K562 (cell line): ENCODE measurements around the gene IRF9. TPM values are rescaled to one million over a fixed set of nuclear protein-coding genes. Genes with fewer than 3 reads are reported as not detected.
A peak's percentile ranks its signal among the peaks of the same experiment; 100 is the strongest.

Source experiments
- ATAC-seq: fragments of 200-7000 bp; cut with Tn5 transposase; 3 replicates; pipeline ENCODE4 v1.9.1; 2020; ENCODE audit warnings: moderate library complexity
- BruUV-seq: library from RNA; stranded (reverse); fragments of 400-500 nt; replicated peaks from 2 replicates; lab custom pipeline; 2021; lab: Mats Ljungman, UMichigan
- CTCF ChIA-PET: fragments of 300-600 bp; formaldehyde crosslinking; extraction: SDS; loops from one replicate; lab custom pipeline; 2021; ENCODE audit warnings: low intra/inter-chr PET ratio; lab: Yijun Ruan, JAX
- POLR2A ChIA-PET: fragments of 300-600, 350-650 bp; sonication (Branson Sonifier 250); formaldehyde crosslinking; extraction: SDS; loops from one replicate; lab custom pipeline; 2021; ENCODE audit warnings: antibody characterized with exemption, inconsistent platforms; lab: Yijun Ruan, JAX
- DNase-seq, 4 experiments: peaks; one replicate each; pipeline versions ENCODE4 v3.0.0 to v3.0.0-alpha.2; 2011 to 2018; ENCODE audit warnings: low spot score in 3 of 4, mixed read lengths in 3 of 4; ENCODE audit errors: extremely low read depth in 1 of 4
- FAIRE-seq: peaks from 2 replicates; lab custom pipeline; 2011; peaks lifted over from hg19 to GRCh38; lab: Jason Lieb, UNC
- H2AFZ ChIP-seq: 2 replicates; pipeline ENCODE4 v1.6.0; 2011; ENCODE audit warnings: low read depth, low read length, control low read depth, inconsistent platforms
- H3K27ac ChIP-seq: fragments of 200-600 bp; 3 replicates; pipeline ENCODE4 v1.8.0; 2011; ENCODE audit warnings: low read depth, mild to moderate bottlenecking, control low read depth, inconsistent platforms, low read length, moderate library complexity, mixed read lengths; ENCODE audit errors: extremely low read depth
- H3K27me3 ChIP-seq, 2 experiments: fragments of 300-600 bp in 1 of 2; 2 replicates in 1 of 2; 3 replicates in 1 of 2; pipeline versions ENCODE4 v1.6.0 to v1.8.0; 2011; ENCODE audit warnings: inconsistent platforms in 2 of 2, low read length in 2 of 2, mild to moderate bottlenecking in 1 of 2, mixed read lengths in 1 of 2, moderate library complexity in 1 of 2; ENCODE audit not compliant: control insufficient read depth in 2 of 2, insufficient read depth in 2 of 2
- H3K36me3 ChIP-seq: fragments of 300-600 bp; 3 replicates; pipeline ENCODE4 v1.8.0; 2011; ENCODE audit warnings: mild to moderate bottlenecking, low read length, inconsistent platforms; ENCODE audit not compliant: control insufficient read depth, insufficient read depth
- H3K4me1 ChIP-seq, 2 experiments: fragments of 200-600 bp in 1 of 2; replicated peaks in 1 of 2; 2 replicates in 1 of 2; 3 replicates in 1 of 2; pipeline versions ENCODE4 v1.5.1 to v1.8.0; 2011; ENCODE audit warnings: inconsistent platforms in 2 of 2, low read length in 2 of 2, mild to moderate bottlenecking in 1 of 2, mixed read lengths in 1 of 2, moderate library complexity in 1 of 2; ENCODE audit not compliant: control insufficient read depth in 2 of 2, insufficient read depth in 2 of 2
- H3K4me2 ChIP-seq: 2 replicates; pipeline ENCODE4 v1.6.1; 2011; ENCODE audit warnings: low read length, control low read depth, inconsistent platforms, mixed read lengths; ENCODE audit not compliant: insufficient read depth
- H3K4me3 ChIP-seq: fragments of 200-600 bp; sonication (generic), shearing (Covaris generic); 2 replicates; pipeline ENCODE4 v1.5.1; 2016; ENCODE audit warnings: control low read depth, inconsistent platforms
- H3K79me2 ChIP-seq: fragments of 200-600 bp; 3 replicates; pipeline ENCODE4 v1.8.0; 2011; ENCODE audit warnings: low read length, inconsistent platforms; ENCODE audit not compliant: control insufficient read depth, insufficient read depth
- H3K9ac ChIP-seq, 2 experiments: 2 replicates each; pipeline versions ENCODE4 v1.6.0 to v1.6.1; 2011; ENCODE audit warnings: low read depth in 2 of 2, low read length in 2 of 2, control low read depth in 1 of 2, inconsistent platforms in 1 of 2, mild to moderate bottlenecking in 1 of 2, mixed read lengths in 1 of 2; ENCODE audit not compliant: insufficient read depth in 1 of 2
- H3K9me1 ChIP-seq: one replicate; pipeline ENCODE4 v1.6.0; 2011; ENCODE audit warnings: inconsistent platforms, mild to moderate bottlenecking, low read length, moderate library complexity; ENCODE audit not compliant: control insufficient read depth, insufficient read depth
- H3K9me3 ChIP-seq: replicated peaks from 2 replicates; pipeline ENCODE4 v1.5.1; 2011; ENCODE audit warnings: low read depth, low read length, inconsistent platforms; ENCODE audit not compliant: control insufficient read depth, insufficient read depth
- H4K20me1 ChIP-seq: replicated peaks from 2 replicates; pipeline ENCODE4 v1.6.1; 2011; ENCODE audit warnings: low read length, inconsistent platforms, mixed read lengths; ENCODE audit not compliant: control insufficient read depth, insufficient read depth
- ARNT ChIP-seq, 2 experiments: fragments of 450-650 bp; IDR thresholded peaks; 2 replicates each; pipeline ENCODE4 v1.6.1; 2016; ENCODE audit warnings: mild to moderate bottlenecking in 1 of 2
- CREM ChIP-seq: IDR thresholded peaks from 2 replicates; pipeline ENCODE4 v1.6.1; 2014; ENCODE audit warnings: antibody characterized with exemption, low read depth
- DDX20 ChIP-seq: fragments of 450-650 bp; IDR thresholded peaks from 2 replicates; pipeline ENCODE4 v1.6.1; 2016; ENCODE audit warnings: missing genetic modification characterization, low read depth, mild to moderate bottlenecking, missing compliant biosample characterization, moderate library complexity
- ETS1 ChIP-seq: conservative IDR thresholded peaks from 2 replicates; pipeline ENCODE4 v1.6.1; 2011; ENCODE audit warnings: low read depth, mild to moderate bottlenecking, low read length; ENCODE audit not compliant: control insufficient read depth
- FOSL1 ChIP-seq: fragments of 200-800 bp; sonication (Bioruptor generic); conservative IDR thresholded peaks from 2 replicates; pipeline ENCODE4 v1.6.1; 2016; ENCODE audit warnings: missing genetic modification characterization, missing compliant biosample characterization
- GABPB2 ChIP-seq: fragments of 250-450 bp; sonication (Bioruptor Pico); conservative IDR thresholded peaks from 2 replicates; pipeline ENCODE4 v1.5.1; 2021; ENCODE audit warnings: mild to moderate bottlenecking
- IRF2 ChIP-seq: sonication (generic); formaldehyde crosslinking; IDR thresholded peaks from 2 replicates; pipeline ENCODE4 v1.8.1; 2022; ENCODE audit warnings: mild to moderate bottlenecking, missing genetic modification reagents
- LCOR ChIP-seq: sonication (generic); formaldehyde crosslinking; IDR thresholded peaks from 2 replicates; pipeline ENCODE4 v1.8.0; 2022; ENCODE audit warnings: mild to moderate bottlenecking, missing genetic modification reagents
- NBN ChIP-seq: fragments of 450-650 bp; IDR thresholded peaks from 2 replicates; pipeline ENCODE4 v1.6.1; 2016; ENCODE audit warnings: low read depth, mild to moderate bottlenecking
- NRF1 ChIP-seq, 2 experiments: fragments of 450-650 bp; IDR thresholded peaks in 1 of 2; conservative IDR thresholded peaks in 1 of 2; 2 replicates each; pipeline ENCODE4 v1.6.1; 2014; ENCODE audit warnings: mild to moderate bottlenecking in 2 of 2
- POLR2G ChIP-seq: fragments of 200-400 bp; formaldehyde crosslinking; IDR thresholded peaks from 2 replicates; pipeline ENCODE4 v1.6.1; 2017; ENCODE audit warnings: low read depth, mild to moderate bottlenecking, antibody characterized with exemption, low read length, moderate library complexity
- RFX1 ChIP-seq: fragments of 450-650 bp; IDR thresholded peaks from 2 replicates; pipeline ENCODE4 v1.6.1; 2016; ENCODE audit warnings: mild to moderate bottlenecking, moderate library complexity
- SAP30 ChIP-seq: fragments of 200-600 bp; sonication (generic); IDR thresholded peaks from 2 replicates; pipeline ENCODE4 v1.6.1; 2012; ENCODE audit warnings: borderline replicate concordance, low read depth, mild to moderate bottlenecking, moderate library complexity, low read length, control low read depth, inconsistent platforms; ENCODE audit not compliant: insufficient read depth, poor library complexity, severe bottlenecking
- SRSF3 ChIP-seq: fragments of 200-400 bp; formaldehyde crosslinking; IDR thresholded peaks from 2 replicates; pipeline ENCODE4 v1.6.1; 2016; ENCODE audit warnings: mild to moderate bottlenecking, low read length, moderate library complexity; ENCODE audit not compliant: insufficient read depth
- TEAD4 ChIP-seq, 2 experiments: sonication (generic) in 1 of 2; formaldehyde crosslinking in 1 of 2; IDR thresholded peaks; 2 replicates each; pipeline versions ENCODE4 v1.6.1 to v1.8.0; 2012 to 2022; ENCODE audit warnings: borderline replicate concordance in 1 of 2, inconsistent platforms in 1 of 2, low read length in 1 of 2, mild to moderate bottlenecking in 1 of 2, missing genetic modification reagents in 1 of 2
- ZBED1 ChIP-seq: IDR thresholded peaks from 2 replicates; pipeline ENCODE4 v1.6.1; 2014
- ZBTB8A ChIP-seq: fragments of 450-650 bp; IDR thresholded peaks from 2 replicates; pipeline ENCODE4 v1.6.1; 2018; ENCODE audit warnings: mild to moderate bottlenecking, moderate library complexity; ENCODE audit not compliant: partially characterized antibody
- ZFP1 ChIP-seq: fragments of 450-650 bp; formaldehyde crosslinking; IDR thresholded peaks from 2 replicates; pipeline ENCODE4 v1.4.0; 2020; ENCODE audit warnings: mild to moderate bottlenecking, mixed read lengths
- ZNF121 ChIP-seq: sonication (generic); formaldehyde crosslinking; conservative IDR thresholded peaks from 2 replicates; pipeline ENCODE4 v1.8.0; 2022; ENCODE audit warnings: missing genetic modification reagents
- ZNF146 ChIP-seq: IDR thresholded peaks from one replicate; pipeline ENCODE4 v1.6.1; 2018; ENCODE audit warnings: missing compliant biosample characterization; ENCODE audit not compliant: unreplicated experiment
- ZNF165 ChIP-seq: fragments of 250-450 bp; sonication (Bioruptor Pico); IDR thresholded peaks from 2 replicates; pipeline ENCODE4 v1.4.0; 2020; ENCODE audit warnings: borderline replicate concordance
- ZNF3 ChIP-seq: fragments of 250-450 bp; sonication (Bioruptor Pico); IDR thresholded peaks from 2 replicates; pipeline ENCODE4 v1.5.0; 2021; ENCODE audit warnings: mild to moderate bottlenecking, moderate library complexity
- ZNF445 ChIP-seq: fragments of 250-450 bp; sonication (Bioruptor Pico); IDR thresholded peaks from 2 replicates; pipeline ENCODE4 v1.4.0; 2020; ENCODE audit warnings: low read depth, mild to moderate bottlenecking, moderate library complexity
- WGBS: fragments of 100-300 bp; shearing (Covaris generic); methylation state at CpG from one replicate; pipeline ENCODE4 v1.1.6; 2016; ENCODE audit warnings: low coverage, mixed read lengths; ENCODE audit not compliant: insufficient coverage; ENCODE audit errors: missing lambda C conversion rate; 5-methylcytosine and 5-hydroxymethylcytosine counted together
- in situ Hi-C: fragments of 300-500 bp; cut with MboI; formaldehyde crosslinking; loops from 4 replicates; pipeline ENCODE4 v1.15.0; 2018; ENCODE audit warnings: inconsistent platforms, mixed read lengths
- intact Hi-C: fragments of 100-400 bp; cut with micrococcal nuclease; formaldehyde crosslinking; loops from 2 replicates; pipeline ENCODE4 v1.14.2; 2022
- polyA plus RNA-seq, 8 experiments: library from polyadenylated mRNA; depleted of rRNA in 4 of 8; stranded (reverse) in 5 of 8; unstranded in 3 of 8; fragments of >200 nt; fragmentation: Nextera tagmentation in 2 of 8; fragmentation: Illumina TruSeq in 1 of 8; extraction: Ambion mirVana in 2 of 8; extraction: Trizol in 1 of 8; gene quantifications; 2 replicates each; pipeline versions ENCODE4 v1.2.1 to v1.2.3, GENCODE V29; 2011 to 2014; ENCODE audit warnings: inconsistent platforms in 1 of 8, missing spikeins in 1 of 8
- total RNA-seq, 7 experiments: library from RNA; depleted of rRNA in 6 of 7; stranded (reverse); fragments of >200 nt in 6 of 7; fragmentation: Illumina TruSeq in 2 of 7; extraction: Trizol in 2 of 7; gene quantifications; 2 replicates each; pipeline versions ENCODE4 v1.2.1 to v1.2.3, GENCODE V29; 2011 to 2021; ENCODE audit warnings: low replicate concordance in 1 of 7

Gene IRF9
- total and polyA plus RNA-seq, 9 of the 15 experiments (the other 6 are each of a cell fraction or from before 2014, with no cell fraction given): 0.79 to 14.8 (median 6.1) TPM

- Histone ChIP-seq H3K36me3 (peaks cover 61% of the 10 kb centered on the region; the same call in 2 of the 3 replicates), H3K9ac (peak within 1 kb of the TSS; percentile 81 to 97), H3K4me2 (peak within 1 kb of the TSS; percentile 98), H3K79me2 (peaks cover 39% of the 10 kb centered on the region), H3K27me3 (no peaks in the 10 kb centered on the region), H3K9me1 (peaks cover 5% of the 10 kb centered on the region), H4K20me1 (no peaks in the 10 kb centered on the region), H3K9me3 (no peaks in the 10 kb centered on the region), H3K4me1 (peaks cover 31 to 44% of the 10 kb centered on the region in 2 experiments; a peak in 4 of 5 replicates), H2AFZ (peak within 1 kb of the TSS; percentile 84), H3K4me3 (peak within 1 kb of the TSS; percentile 98), H3K27ac (peak within 1 kb of the TSS; percentile 72)
- DNase-seq: peak; percentile 85 to 97 (median 90)
- in situ Hi-C loops (no loop called here), intact Hi-C loops (loop anchor here (2.0 to 10.0 kb wide), 2 partner anchors 32 to 52 kb away; partner anchors contain the start of genes DCAF11, NRL and PCK2)
- no TSS peak for BruUV-seq
- ATAC-seq: peak; percentile 95
- POLR2A ChIA-PET: interaction anchor here (0.6 to 2.2 kb wide), 12 partner anchors 8 to 284 kb away, joined by 3 to 6 read pairs (median 4); partner anchors contain the start of genes DCAF11, IRF9, NRL and TINF2
- peak; percentile 99 for FAIRE-seq
- 0% methylated on average over 16 of the region's 57 CpGs for WGBS
- CTCF ChIA-PET: no interaction called here
- no peak for TF ChIP-seq FOSL1
- no peak for TF ChIP-seq ZBTB8A
- TF ChIP-seq ZNF3 (CRISPR knock-in tag): no peak
- TF ChIP-seq ZFP1: no peak
- 0 out of 2 replicates have a peak, but pooled peaks have one; percentile 3 for TF ChIP-seq NBN
- no peak for TF ChIP-seq ZBED1
- TF ChIP-seq ZNF445: no peak
- no peak; the same call in 1 of the 2 replicates for TF ChIP-seq ETS1
- TF ChIP-seq ARNT (IDR thresholded peaks at IDR 0.05): no peak
- TF ChIP-seq LCOR (CRISPR knock-in tag): no peak
- no peak for TF ChIP-seq RFX1
- TF ChIP-seq ZNF121 (CRISPR knock-in tag): no peak
- no peak for TF ChIP-seq ZNF165 (CRISPR knock-in tag)
- TF ChIP-seq ZNF146: no peak
- no peak for TF ChIP-seq IRF2 (CRISPR knock-in tag)
- TF ChIP-seq TEAD4 (IDR thresholded peaks at IDR 0.05; ENCODE audit: low read length): no peak
- no peak for TF ChIP-seq TEAD4 (CRISPR knock-in tag; IDR thresholded peaks at IDR 0.05; ENCODE audit: borderline replicate concordance)
- no peak for TF ChIP-seq DDX20 (tag)
- peak; percentile 7 for TF ChIP-seq SAP30
- TF ChIP-seq SRSF3: no peak
- TF ChIP-seq POLR2G: peak; percentile 64
- no peak for TF ChIP-seq GABPB2 (CRISPR knock-in tag)
- TF ChIP-seq NRF1 (conservative IDR thresholded peaks at IDR 0.05 in 1 of 2, IDR thresholded peaks at IDR 0.05 in 1 of 2): peak; percentile 79 to 81
- peak; percentile 24; the same call in 1 of the 2 replicates for TF ChIP-seq CREM
These were observed 13.9 kb upstream of the IRF9 start, which contains the start of gene RNF31 for GRCh38 chr14:24146978-24147760. TSS of gene RNF31 (plus strand) at chr14:24147498. CDS start at chr14:24147699, 201 bp downstream.
